H9 (cell line): ENCODE data around the gene RGS6. TPM values are rescaled to one million over a fixed set of nuclear protein-coding genes. Genes with fewer than 3 reads are reported as not detected.

Source experiments
- DNase-seq: peaks from one replicate; pipeline ENCODE4 v3.0.0-alpha.2; 2017
- H2AFZ ChIP-seq: one replicate; pipeline ENCODE4 v1.6.1; 2013; ENCODE audit warnings: mild to moderate bottlenecking, low read length, control low read depth, moderate library complexity
- H2AK5ac ChIP-seq: 2 replicates; pipeline ENCODE4 v1.6.1; 2013; ENCODE audit warnings: low read length, control low read depth, mixed read lengths; ENCODE audit not compliant: insufficient read length
- H2BK120ac ChIP-seq: one replicate; pipeline ENCODE4 v1.6.1; 2013; ENCODE audit warnings: low read depth, mild to moderate bottlenecking, low read length, control low read depth, inconsistent platforms; ENCODE audit not compliant: poor library complexity, severe bottlenecking
- H2BK12ac ChIP-seq: 2 replicates; pipeline ENCODE4 v1.6.1; 2013; ENCODE audit warnings: low read length, control low read depth, mixed read lengths, low read depth; ENCODE audit not compliant: insufficient read length
- H2BK15ac ChIP-seq: 2 replicates; pipeline ENCODE4 v1.6.1; 2013; ENCODE audit warnings: low read depth, low read length, control low read depth
- H2BK20ac ChIP-seq: one replicate; pipeline ENCODE4 v1.6.1; 2013; ENCODE audit warnings: low read depth, mild to moderate bottlenecking, low read length, control low read depth, inconsistent platforms; ENCODE audit not compliant: poor library complexity, severe bottlenecking
- H2BK5ac ChIP-seq: 2 replicates; pipeline ENCODE4 v1.6.1; 2013; ENCODE audit warnings: low read length, control low read depth, mixed read lengths; ENCODE audit not compliant: insufficient read length
- H3K14ac ChIP-seq: 2 replicates; pipeline ENCODE4 v1.6.1; 2013; ENCODE audit warnings: low read length, control low read depth; ENCODE audit not compliant: insufficient read depth
- H3K18ac ChIP-seq: 2 replicates; pipeline ENCODE4 v1.6.1; 2013; ENCODE audit warnings: low read depth, mild to moderate bottlenecking, mixed read lengths, low read length, control low read depth; ENCODE audit not compliant: insufficient read length
- H3K23ac ChIP-seq: 2 replicates; pipeline ENCODE4 v1.6.1; 2013; ENCODE audit warnings: low read length, control low read depth, mixed read lengths, low read depth; ENCODE audit not compliant: insufficient read length
- H3K23me2 ChIP-seq: 2 replicates; pipeline ENCODE4 v1.6.1; 2013; ENCODE audit warnings: low read depth, mild to moderate bottlenecking, mixed read lengths, low read length, control low read depth; ENCODE audit not compliant: insufficient read length, poor library complexity, severe bottlenecking
- H3K27ac ChIP-seq: 2 replicates; pipeline ENCODE4 v1.5.1; 2013; ENCODE audit warnings: low read length, control low read depth, mixed read lengths, low read depth; ENCODE audit not compliant: insufficient read length
- H3K27me3 ChIP-seq: 2 replicates; pipeline ENCODE4 v1.6.1; 2013; ENCODE audit warnings: low read length, control low read depth, inconsistent platforms; ENCODE audit not compliant: insufficient read depth
- H3K4ac ChIP-seq: 2 replicates; pipeline ENCODE4 v1.6.1; 2013; ENCODE audit warnings: low read depth, mild to moderate bottlenecking, control low read depth, inconsistent platforms, low read length, moderate library complexity
- H3K4me1 ChIP-seq: 2 replicates; pipeline ENCODE4 v1.6.1; 2013; ENCODE audit warnings: low read length, control low read depth, inconsistent platforms; ENCODE audit not compliant: insufficient read depth
- H3K4me2 ChIP-seq: 2 replicates; pipeline ENCODE4 v1.6.1; 2013; ENCODE audit warnings: low read length, control low read depth, mixed read lengths; ENCODE audit not compliant: insufficient read length, insufficient read depth
- H3K56ac ChIP-seq: 2 replicates; pipeline ENCODE4 v1.6.1; 2013; ENCODE audit warnings: low read depth, mild to moderate bottlenecking, mixed read lengths, low read length, control low read depth; ENCODE audit not compliant: insufficient read length
- H3K79me1 ChIP-seq: 2 replicates; pipeline ENCODE4 v1.6.1; 2013; ENCODE audit warnings: low read depth, mild to moderate bottlenecking, moderate library complexity, low read length, control low read depth, inconsistent platforms; ENCODE audit not compliant: insufficient read depth, poor library complexity, severe bottlenecking
- H3K79me2 ChIP-seq: 2 replicates; pipeline ENCODE4 v1.6.1; 2013; ENCODE audit warnings: low read length, control low read depth, inconsistent platforms; ENCODE audit not compliant: insufficient read depth
- H3K9ac ChIP-seq: 2 replicates; pipeline ENCODE4 v1.6.1; 2013; ENCODE audit warnings: low read length, control low read depth, mixed read lengths; ENCODE audit not compliant: insufficient read length; ENCODE audit errors: extremely low read depth
- H3K9me3 ChIP-seq: one replicate; pipeline ENCODE4 v1.6.1; 2013; ENCODE audit warnings: low read depth, low read length, inconsistent platforms; ENCODE audit not compliant: control insufficient read depth
- H3T11ph ChIP-seq: one replicate; pipeline ENCODE4 v1.6.1; 2013; ENCODE audit warnings: mild to moderate bottlenecking, low read length, control low read depth, inconsistent platforms
- H4K20me1 ChIP-seq: one replicate; pipeline ENCODE4 v1.6.1; 2013; ENCODE audit not compliant: control insufficient read depth, insufficient read length, insufficient read depth
- H4K5ac ChIP-seq: 2 replicates; pipeline ENCODE4 v1.6.1; 2013; ENCODE audit warnings: low read depth, mild to moderate bottlenecking, mixed read lengths, low read length, control low read depth; ENCODE audit not compliant: insufficient read length
- H4K8ac ChIP-seq: replicated peaks from 2 replicates; pipeline ENCODE4 v1.6.1; 2013; ENCODE audit warnings: low read length, control low read depth, mixed read lengths, low read depth; ENCODE audit not compliant: insufficient read length
- H4K91ac ChIP-seq: 2 replicates; pipeline ENCODE4 v1.6.1; 2013; ENCODE audit warnings: low read depth, mild to moderate bottlenecking, moderate library complexity, mixed read lengths, low read length, control low read depth; ENCODE audit not compliant: insufficient read length
- H3K27ac Mint-ChIP-seq, 3 experiments: 2 replicates in 2 of 3; 3 replicates in 1 of 3; pipeline ENCODE4 v1.8.0; 2020 to 2021; ENCODE audit warnings: mixed read lengths in 3 of 3, mild to moderate bottlenecking in 1 of 3, moderate library complexity in 1 of 3
- H3K27me3 Mint-ChIP-seq: 2 replicates; pipeline ENCODE4 v1.8.0; 2021; ENCODE audit warnings: low read depth, mild to moderate bottlenecking, moderate library complexity, mixed read lengths
- H3K36me3 Mint-ChIP-seq, 3 experiments: 2 replicates in 2 of 3; 3 replicates in 1 of 3; pipeline ENCODE4 v1.8.0; 2020 to 2021; ENCODE audit warnings: low read depth in 3 of 3, mixed read lengths in 3 of 3; ENCODE audit not compliant: insufficient read depth in 1 of 3
- H3K4me1 Mint-ChIP-seq, 2 experiments: 2 replicates each; pipeline ENCODE4 v1.8.0; 2020; ENCODE audit warnings: mixed read lengths in 2 of 2
- H3K4me3 Mint-ChIP-seq, 2 experiments: 2 replicates in 1 of 2; 3 replicates in 1 of 2; pipeline ENCODE4 v1.8.0; 2020 to 2021; ENCODE audit warnings: mild to moderate bottlenecking in 2 of 2, mixed read lengths in 2 of 2, moderate library complexity in 1 of 2
- H3K9me3 Mint-ChIP-seq, 2 experiments: 2 replicates in 1 of 2; 3 replicates in 1 of 2; pipeline ENCODE4 v1.8.0; 2020; ENCODE audit warnings: mild to moderate bottlenecking in 2 of 2, mixed read lengths in 2 of 2, moderate library complexity in 1 of 2
- WGBS: extraction: QIAGEN DNeasy Blood & Tissue Kit; methylation state at CpG from one replicate; pipeline ENCODE4 v1.1.7; 2013; ENCODE audit warnings: missing lambda C conversion rate, low lambda C conversion rate, mixed read lengths; ENCODE audit not compliant: insufficient read length; ENCODE audit errors: extremely low coverage; 5-methylcytosine and 5-hydroxymethylcytosine counted together
- total RNA-seq: library from RNA; stranded (reverse); gene quantifications from 2 replicates; pipeline ENCODE4 v1.2.1, GENCODE V29; 2021
- TF ChIP-seq, protein P1 (sequence below): fragments of 200-600 bp; sonication (generic); conservative IDR thresholded peaks from 3 replicates; pipeline ENCODE4 v1.8.0; 2021; ENCODE audit warnings: antibody characterized with exemption, mild to moderate bottlenecking

Gene RGS6
- total RNA-seq, 1 experiment from 2014 or later, result 3.0 TPM

DNA sequence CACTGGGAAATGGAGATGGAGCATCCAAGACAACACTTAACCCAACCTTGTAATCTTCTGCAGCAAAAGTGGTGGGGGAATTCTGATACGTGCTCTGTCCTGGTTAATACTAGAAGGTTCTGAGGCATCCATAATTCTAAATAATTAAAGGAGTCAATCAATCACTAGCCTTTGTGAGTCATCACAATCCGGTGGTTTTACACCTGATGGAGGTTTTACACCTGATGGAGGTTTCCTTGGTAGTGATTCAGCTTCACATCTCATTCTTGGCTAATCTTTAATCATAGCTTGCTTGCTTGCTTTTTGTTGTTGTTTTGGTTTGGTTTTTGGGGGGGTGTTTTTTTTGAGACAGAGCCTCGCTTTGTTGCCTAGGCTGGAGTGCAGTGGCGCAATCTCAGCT, 618.3 kb downstream of the RGS6 start:
- H3K36me3 Mint-ChIP-seq, result no peaks in the 10 kb centered on the region

More for the DNA sequence above, 618.3 kb downstream of the RGS6 start:
- no peak overlapping the region for H3K4me3 Mint-ChIP-seq
- Histone ChIP-seq H3K4ac (no peak overlapping the region), H3K79me1 (no peaks in the 10 kb centered on the region), H2AFZ (no peak overlapping the region), H4K5ac (no peak overlapping the region), H3K4me1 (peaks cover 7% of the 10 kb centered on the region; the same call in 1 of the 2 replicates), H3K79me2 (no peaks in the 10 kb centered on the region), H3K27me3 (no peaks in the 10 kb centered on the region), H3K56ac (no peak overlapping the region), H3K9ac (no peak overlapping the region), H3K18ac (no peak overlapping the region), H3K4me2 (no peak overlapping the region), H2BK5ac (no peak overlapping the region), H4K91ac (no peak overlapping the region), H4K8ac (no peak overlapping the region), H2BK15ac (no peak overlapping the region), H2AK5ac (no peak overlapping the region), H3K27ac (no peak overlapping the region), H3T11ph (no peak overlapping the region), H2BK12ac (no peak overlapping the region), H3K23ac (no peak overlapping the region), H3K23me2 (no peaks in the 10 kb centered on the region), H3K9me3 (no peaks in the 10 kb centered on the region), H2BK120ac (no peak overlapping the region), H4K20me1 (no peaks in the 10 kb centered on the region), H3K14ac (no peak overlapping the region), H2BK20ac (no peak overlapping the region)
- no CpG with 5 or more reads among the region's 4 CpGs for WGBS
- H3K27me3 Mint-ChIP-seq, result peaks cover 4% of the 10 kb centered on the region
- H3K4me1 Mint-ChIP-seq, result peaks cover 21 to 33% of the 10 kb centered on the region in 2 experiments
- DNase-seq, result no peak
- no peaks in the 10 kb centered on the region for H3K9me3 Mint-ChIP-seq
- no peak overlapping the region for H3K27ac Mint-ChIP-seq
- TF ChIP-seq, protein P1, sequence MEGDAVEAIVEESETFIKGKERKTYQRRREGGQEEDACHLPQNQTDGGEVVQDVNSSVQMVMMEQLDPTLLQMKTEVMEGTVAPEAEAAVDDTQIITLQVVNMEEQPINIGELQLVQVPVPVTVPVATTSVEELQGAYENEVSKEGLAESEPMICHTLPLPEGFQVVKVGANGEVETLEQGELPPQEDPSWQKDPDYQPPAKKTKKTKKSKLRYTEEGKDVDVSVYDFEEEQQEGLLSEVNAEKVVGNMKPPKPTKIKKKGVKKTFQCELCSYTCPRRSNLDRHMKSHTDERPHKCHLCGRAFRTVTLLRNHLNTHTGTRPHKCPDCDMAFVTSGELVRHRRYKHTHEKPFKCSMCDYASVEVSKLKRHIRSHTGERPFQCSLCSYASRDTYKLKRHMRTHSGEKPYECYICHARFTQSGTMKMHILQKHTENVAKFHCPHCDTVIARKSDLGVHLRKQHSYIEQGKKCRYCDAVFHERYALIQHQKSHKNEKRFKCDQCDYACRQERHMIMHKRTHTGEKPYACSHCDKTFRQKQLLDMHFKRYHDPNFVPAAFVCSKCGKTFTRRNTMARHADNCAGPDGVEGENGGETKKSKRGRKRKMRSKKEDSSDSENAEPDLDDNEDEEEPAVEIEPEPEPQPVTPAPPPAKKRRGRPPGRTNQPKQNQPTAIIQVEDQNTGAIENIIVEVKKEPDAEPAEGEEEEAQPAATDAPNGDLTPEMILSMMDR, result no peak
